HG03469 (cell line): Measurements from ENCODE around the gene KDM4B.

Experiments
- ATAC-seq: cut with Tn5 transposase; IDR thresholded peaks from one replicate; pipeline ENCODE4 v1.9.1; 2021; ENCODE audit warnings: mild to moderate bottlenecking, moderate library complexity, moderate number of reproducible peaks; ENCODE audit not compliant: unreplicated experiment

KDM4B gene

DNA sequence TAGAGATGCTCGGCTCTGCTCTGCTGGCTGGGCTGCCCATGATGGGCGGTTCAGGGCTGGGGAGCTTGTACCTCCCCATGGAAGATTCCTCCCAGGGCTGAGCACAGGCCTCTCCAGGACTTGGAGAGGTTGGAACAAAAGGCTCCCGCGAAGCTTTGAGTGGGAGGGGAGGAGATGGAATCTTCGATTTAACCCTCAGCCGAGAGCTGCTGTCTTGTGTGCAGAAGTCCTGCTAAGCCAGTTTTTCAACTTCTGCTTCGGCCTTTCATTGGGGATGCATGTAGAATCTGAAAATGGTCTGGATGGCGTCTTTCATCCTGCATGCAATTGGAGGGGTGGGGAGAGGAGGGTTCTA lies 163.3 kb downstream of the KDM4B start:
- ATAC-seq = no peak

GRCh38 chr19:5132698-5133651 lies 164.1 kb downstream of the KDM4B start:
- ATAC-seq = no peak

GRCh38 chr19:5133986-5134595 lies 165.2 kb downstream of the KDM4B start:
- ATAC-seq = no peak

DNA sequence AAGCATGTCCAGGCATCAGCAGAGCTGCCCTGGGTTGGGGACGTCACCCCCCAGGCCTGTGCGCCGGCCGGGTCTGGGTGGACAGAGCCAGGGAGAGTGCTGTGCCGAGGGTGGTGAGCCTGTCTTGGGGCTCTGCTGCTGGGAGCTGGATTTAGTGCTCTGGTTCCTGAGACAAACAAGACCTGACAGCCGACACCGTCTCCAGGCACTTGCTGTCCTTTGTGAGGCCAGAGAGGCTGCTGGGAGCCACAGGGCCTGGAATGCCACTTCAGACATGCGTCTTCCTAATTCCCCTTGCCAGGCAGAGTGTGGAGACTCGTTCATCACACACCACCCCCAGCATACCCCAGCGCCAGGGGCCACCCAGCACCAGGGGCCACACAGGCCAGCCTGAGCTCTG lies 165.8 kb downstream of the KDM4B start:
- no peak for ATAC-seq

GRCh38 chr19:5136073-5136855 lies 167.4 kb downstream of the KDM4B start:
- no peak for ATAC-seq

DNA sequence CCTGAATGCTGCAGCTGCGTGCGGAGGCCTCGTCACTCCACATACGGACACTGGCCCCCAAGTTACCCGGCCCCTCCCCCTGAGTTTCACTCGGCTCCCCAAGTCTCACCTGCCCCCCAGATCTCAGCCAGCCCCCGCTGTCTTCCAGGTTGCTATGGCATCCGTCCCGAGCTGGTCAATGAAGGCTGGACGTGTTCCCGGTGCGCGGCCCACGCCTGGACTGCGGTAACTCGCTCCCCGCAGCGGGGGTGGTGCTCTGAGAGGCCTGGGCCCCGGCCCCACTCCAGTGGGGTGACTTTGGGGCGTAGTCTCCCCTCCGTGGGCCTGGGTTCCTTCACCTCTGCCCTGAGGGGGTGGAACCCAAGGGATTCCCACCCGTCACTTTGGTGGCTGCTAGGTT lies 168.2 kb downstream of the KDM4B start:
- ATAC-seq = no peak

- no peak for ATAC-seq
Observed at GRCh38 chr19:5137571-5138124, 168.7 kb downstream of the KDM4B start.

DNA sequence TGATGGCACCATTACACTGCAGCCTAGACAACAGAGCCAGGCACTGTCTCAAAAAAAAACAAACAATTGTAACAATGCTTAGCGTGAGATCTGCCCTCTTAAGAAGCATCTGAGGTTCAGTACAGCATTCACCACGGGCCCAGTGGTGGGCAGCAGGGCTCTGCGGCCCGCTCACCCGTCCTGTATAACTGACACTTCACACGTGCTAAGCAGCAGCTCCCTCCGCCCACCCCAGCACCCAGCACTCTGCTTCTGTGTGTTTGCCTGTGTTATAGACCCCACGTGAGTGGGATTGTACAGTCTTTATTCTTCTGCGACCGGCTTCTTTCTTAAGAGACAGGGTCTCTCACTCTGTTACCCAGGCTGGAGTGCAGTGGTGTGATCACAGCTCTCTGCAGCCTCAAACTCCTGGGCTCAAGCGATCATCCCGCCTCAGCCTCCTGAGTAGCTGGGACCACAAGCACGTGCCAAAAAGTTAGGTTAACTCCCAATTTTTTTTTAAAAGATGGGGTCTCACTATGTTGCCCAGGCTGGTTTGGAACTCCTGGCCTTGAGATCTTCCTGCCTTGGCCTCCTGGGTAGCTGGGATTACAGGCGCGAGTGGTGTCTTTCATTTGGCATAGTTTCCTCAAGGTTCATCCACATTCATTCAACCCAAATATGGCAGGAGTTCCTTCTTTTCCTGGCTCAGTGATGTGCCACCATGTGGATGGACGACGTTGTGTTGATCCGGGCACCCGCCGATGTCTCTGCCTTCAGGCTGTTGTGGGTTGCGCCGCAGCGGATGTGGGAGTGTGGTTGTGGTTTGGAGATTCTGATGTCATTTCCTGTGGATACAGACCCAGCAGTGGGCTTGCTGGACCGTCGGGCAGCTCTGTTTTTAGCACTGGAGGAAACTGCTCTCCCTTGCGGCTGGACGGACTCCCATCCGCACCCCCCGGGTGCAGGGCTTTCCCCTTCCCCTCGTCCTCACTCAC lies 170.0 kb downstream of the KDM4B start:
- no peak for ATAC-seq

DNA sequence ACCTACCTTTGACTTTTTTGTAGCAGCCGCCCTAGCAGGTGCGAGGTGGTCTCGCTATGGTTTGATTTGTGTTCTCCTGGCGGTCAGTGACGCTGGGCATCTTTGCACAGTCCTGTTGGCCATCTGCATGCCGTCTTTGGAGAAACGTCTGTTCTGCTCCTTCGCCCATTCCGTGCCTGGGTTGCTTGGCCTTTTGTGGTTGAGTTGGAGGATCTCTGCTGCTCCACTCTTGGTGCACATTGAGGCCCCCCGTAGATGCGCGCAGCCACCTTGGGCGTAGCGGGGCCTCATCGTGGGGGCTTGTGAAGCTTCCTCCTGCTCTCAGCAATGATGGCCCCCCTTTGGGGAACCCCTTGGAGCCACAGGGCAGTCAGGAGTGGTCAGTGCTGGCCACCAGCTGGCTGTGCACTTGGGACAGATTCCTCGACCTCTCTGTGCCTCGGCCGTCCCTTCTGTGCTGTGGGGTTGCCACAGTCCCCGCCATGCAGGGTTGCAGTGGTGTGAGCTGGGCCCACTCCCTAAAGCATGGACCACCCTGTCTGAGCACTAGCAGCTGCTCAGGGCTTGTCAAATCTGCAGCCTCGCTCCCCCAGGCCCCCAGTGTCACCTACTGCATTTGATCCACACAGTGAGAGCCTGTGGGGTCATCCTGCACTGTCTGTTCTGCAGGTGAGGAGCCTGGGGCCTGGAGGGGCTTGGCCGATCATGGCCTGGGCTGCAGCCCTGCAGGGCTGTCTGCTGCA lies 170.8 kb downstream of the KDM4B start:
- no peak for ATAC-seq

DNA sequence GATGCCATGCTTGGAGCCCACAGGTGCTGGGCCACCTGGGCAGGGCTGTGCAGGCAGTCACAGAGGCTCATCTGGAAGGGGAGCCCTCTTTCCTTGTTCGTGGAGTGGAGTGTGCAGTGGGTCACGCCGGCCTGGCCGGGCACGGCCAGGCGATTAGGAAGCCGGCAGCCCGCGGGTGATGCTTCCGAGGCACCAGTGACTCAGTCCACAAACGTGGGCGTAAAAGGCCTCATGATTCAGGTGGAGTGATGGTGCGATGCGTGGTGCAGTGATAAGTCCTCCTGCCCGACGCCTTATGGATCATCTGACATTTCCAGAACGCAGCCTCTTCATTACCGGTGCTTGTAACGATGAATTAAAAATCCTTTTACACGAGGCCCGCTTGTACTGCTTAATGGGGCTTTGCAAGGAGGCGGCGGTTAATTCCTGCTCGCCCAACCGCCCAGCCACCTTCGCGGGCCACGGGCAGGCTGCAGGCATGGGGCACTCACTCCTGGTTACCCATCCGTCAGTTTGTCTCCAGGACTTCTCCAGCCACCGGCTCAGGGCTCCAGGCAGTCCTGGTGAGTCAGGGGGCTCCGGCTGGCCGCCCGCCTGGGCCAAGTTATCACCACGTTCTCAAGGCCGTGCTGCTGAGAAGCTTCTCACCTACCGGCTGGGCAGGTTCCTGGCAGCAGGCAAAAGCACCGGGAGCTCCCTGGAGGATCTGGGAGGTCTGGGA lies 172.4 kb downstream of the KDM4B start:
- ATAC-seq = no peak

- ATAC-seq = no peak
Observed at GRCh38 chr19:5141850-5142724, 173.2 kb downstream of the KDM4B start.

DNA sequence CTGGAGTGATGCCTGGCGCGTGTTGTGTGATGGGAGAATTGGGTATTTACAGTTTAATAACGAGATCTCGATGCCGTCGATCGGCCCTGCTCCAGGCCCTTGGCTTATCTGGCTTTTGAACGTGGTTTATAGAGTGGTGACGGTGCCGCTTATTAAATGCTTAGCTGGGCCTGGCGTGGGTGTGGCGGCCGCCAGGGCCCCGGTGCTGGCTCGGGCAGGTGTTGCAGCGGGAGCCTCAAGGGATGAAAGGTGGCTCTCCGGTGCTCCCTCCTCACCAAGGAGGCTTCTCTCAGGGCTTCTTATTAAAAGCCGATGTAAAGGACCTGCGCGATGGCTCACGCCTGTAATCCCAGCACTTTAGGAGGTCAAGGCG lies 173.8 kb downstream of the KDM4B start:
- ATAC-seq = no peak

DNA sequence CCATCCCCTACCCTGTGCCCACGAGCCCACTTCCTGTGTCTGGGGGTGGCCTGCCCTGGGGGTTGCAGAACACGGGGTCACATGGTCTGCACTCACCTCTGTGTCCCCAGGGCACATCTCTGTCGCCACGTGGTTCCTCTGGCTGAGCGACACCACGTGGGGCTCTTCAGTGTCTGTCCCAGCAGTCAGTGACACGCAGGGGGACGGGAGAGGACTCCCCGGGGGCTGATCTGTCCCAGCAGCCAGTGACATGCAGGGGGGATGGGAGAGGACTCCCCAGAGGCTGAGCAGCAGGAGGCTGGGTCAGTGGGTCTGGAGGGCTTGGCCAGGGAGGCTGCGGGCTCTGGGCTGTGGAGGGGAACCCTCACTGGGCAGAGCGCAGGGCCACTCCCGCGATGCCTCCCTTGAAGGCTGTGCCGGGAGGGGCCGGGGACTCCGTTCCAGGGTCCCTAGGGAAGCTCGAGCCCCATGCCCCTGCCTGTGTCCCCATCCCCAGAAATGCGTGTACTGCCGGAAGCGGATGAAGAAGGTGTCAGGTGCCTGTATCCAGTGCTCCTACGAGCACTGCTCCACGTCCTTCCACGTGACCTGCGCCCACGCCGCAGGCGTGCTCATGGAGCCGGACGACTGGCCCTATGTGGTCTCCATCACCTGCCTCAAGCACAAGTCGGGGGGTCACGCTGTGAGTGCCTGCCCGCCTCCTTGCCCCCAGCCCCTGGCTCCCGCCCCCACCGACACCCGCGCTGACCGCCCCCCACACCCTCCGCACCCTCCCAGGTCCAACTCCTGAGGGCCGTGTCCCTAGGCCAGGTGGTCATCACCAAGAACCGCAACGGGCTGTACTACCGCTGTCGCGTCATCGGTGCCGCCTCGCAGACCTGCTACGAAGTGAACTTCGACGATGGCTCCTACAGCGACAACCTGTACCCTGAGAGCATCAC lies 174.8 kb downstream of the KDM4B start:
- ATAC-seq = no peak

DNA sequence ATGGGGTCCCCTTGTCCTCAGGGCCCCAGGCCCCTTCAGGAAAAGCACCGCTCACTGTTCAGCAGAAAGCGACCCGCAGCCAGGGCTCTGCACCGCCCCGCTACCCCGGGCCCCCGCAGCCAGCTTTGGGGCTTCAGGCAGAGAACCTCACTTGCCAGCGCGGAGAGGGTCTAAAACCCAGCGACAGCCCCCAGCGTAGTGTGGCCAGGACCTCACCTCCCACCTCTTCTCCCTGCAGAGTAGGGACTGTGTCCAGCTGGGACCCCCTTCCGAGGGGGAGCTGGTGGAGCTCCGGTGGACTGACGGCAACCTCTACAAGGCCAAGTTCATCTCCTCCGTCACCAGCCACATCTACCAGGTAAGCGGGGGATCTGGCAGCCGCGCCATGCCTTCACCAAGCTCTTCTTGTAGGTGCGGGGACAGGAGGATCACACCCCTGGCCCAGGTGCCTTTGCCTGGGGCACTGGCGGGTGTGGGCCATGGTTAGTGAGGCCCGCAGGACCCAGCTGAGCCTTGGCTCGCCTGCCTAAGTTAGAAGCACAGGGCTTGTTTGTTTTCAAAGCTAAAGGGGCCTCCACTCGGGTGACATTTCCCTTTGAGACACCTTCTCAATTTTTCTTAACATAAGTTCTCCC lies 175.7 kb downstream of the KDM4B start:
- no peak for ATAC-seq

DNA sequence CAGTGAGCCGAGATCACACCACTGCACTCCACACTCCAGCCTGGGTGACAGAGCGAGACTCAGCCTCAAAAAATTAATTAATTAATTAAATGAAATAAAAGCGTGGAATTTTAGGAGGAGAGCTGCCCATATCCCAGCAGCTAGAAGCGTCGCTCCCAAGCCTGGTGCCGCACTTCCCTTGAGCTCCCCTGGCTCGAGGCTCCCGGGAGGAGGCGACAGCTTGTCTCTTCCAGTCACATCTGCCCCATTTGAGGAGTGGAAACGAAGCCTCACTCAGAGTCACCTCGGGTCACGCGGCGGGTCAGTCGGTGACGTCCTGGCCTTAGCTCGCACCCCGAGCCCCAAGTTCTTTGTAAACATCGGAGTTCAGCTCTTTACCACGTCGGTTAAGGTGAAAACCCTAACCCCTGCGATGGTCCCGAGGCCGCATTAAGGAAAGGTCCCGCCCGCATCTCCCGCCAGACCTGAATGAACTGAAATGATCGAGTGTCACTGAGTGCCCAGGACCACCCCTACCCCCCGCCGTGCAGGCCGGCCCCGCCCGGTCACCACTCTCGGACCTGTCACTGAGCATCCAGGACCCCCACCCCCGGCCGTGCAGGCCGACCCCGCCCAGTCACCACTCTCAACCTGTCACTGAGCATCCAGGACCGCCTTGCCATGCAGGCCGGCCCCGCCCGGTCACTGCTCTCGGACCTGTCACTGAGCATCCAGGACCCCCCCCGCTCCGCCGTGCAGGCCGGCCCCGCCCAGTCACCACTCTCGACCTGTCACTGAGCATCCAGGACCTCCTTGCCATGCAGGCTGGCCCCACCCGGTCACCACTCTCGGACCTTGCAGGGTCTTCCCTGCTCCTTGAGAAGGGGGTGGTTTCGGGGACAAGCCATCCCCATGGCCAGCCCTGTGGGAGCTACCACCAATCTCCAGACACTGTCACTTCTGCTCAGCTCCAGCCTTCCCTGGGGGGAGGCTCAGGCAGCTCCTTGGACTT lies 176.9 kb downstream of the KDM4B start:
- no peak for ATAC-seq
